Endothelial cell of umbilical vein (primary cell): ENCODE measurements around the gene DDR1. TPM values are rescaled to one million over a fixed set of nuclear protein-coding genes. Genes with fewer than 3 reads are reported as not detected.

ENCODE experiments used
- BruUV-seq: library from RNA; stranded (reverse); fragments of 400-500 nt; replicated peaks from 2 replicates; lab custom pipeline; 2021; lab: Mats Ljungman, UMichigan
- CTCF ChIA-PET: fragments of 300-600, 350-600 bp; sonication (Branson Sonifier 250); formaldehyde crosslinking; loops from one replicate; lab custom pipeline; 2021; ENCODE audit warnings: antibody characterized with exemption, inconsistent platforms; lab: Charles Lee
- POLR2A ChIA-PET: fragments of 300-600, 350-600 bp; sonication (Branson Sonifier 250); formaldehyde crosslinking; loops from one replicate; lab custom pipeline; 2021; ENCODE audit warnings: antibody characterized with exemption, inconsistent platforms; lab: Charles Lee
- DNase-seq: peaks from one replicate; pipeline ENCODE4 v3.0.0-alpha.2; 2011; ENCODE audit warnings: low read depth, low spot score
- FAIRE-seq: peaks from 2 replicates; lab custom pipeline; 2011; peaks lifted over from hg19 to GRCh38; lab: Jason Lieb, UNC
- H2AFZ ChIP-seq: 2 replicates; pipeline ENCODE4 v1.6.0; 2012; ENCODE audit warnings: low read depth, low read length, control low read depth, inconsistent platforms
- H3K27ac ChIP-seq: 2 replicates; pipeline ENCODE4 v1.5.1; 2011; ENCODE audit warnings: low read depth, mild to moderate bottlenecking, control low read depth, low read length, moderate library complexity; ENCODE audit not compliant: insufficient read depth
- H3K27me3 ChIP-seq, 2 experiments: 2 replicates each; pipeline versions ENCODE4 v1.6.0 to v1.6.1; 2011; ENCODE audit warnings: low read length in 2 of 2, mixed read lengths in 1 of 2; ENCODE audit not compliant: control insufficient read depth in 2 of 2, insufficient read depth in 2 of 2
- H3K36me3 ChIP-seq, 2 experiments: 2 replicates in 1 of 2; 3 replicates in 1 of 2; pipeline ENCODE4 v1.5.1; 2011; ENCODE audit warnings: low read length in 2 of 2, mild to moderate bottlenecking in 1 of 2, moderate library complexity in 1 of 2; ENCODE audit not compliant: control insufficient read depth in 2 of 2, insufficient read depth in 2 of 2; ENCODE audit errors: extremely low read depth in 1 of 2
- H3K4me1 ChIP-seq: 3 replicates; pipeline ENCODE4 v1.5.1; 2011; ENCODE audit warnings: mild to moderate bottlenecking, low read length; ENCODE audit not compliant: control insufficient read depth, insufficient read depth; ENCODE audit errors: extremely low read depth
- H3K4me2 ChIP-seq: 2 replicates; pipeline ENCODE4 v1.6.1; 2011; ENCODE audit warnings: low read length, control low read depth, mixed read lengths; ENCODE audit not compliant: insufficient read depth
- H3K4me3 ChIP-seq, 3 experiments: fragments of 200-600 bp in 1 of 3; sonication (generic), shearing (Covaris generic) in 1 of 3; replicated peaks in 1 of 3; 2 replicates each; pipeline ENCODE4 v1.5.1; 2011 to 2016; ENCODE audit warnings: control low read depth in 3 of 3, low read length in 3 of 3, mild to moderate bottlenecking in 2 of 3, inconsistent platforms in 1 of 3, low read depth in 1 of 3, moderate library complexity in 1 of 3; ENCODE audit not compliant: insufficient read depth in 1 of 3
- H3K79me2 ChIP-seq: 2 replicates; pipeline ENCODE4 v1.6.0; 2012; ENCODE audit warnings: low read length, inconsistent platforms; ENCODE audit not compliant: control insufficient read depth, insufficient read depth
- H3K9ac ChIP-seq: replicated peaks from 2 replicates; pipeline ENCODE3; 2011; ENCODE audit warnings: low read length, control low read depth; ENCODE audit not compliant: insufficient read depth; ENCODE audit errors: extremely low read depth
- H3K9me1 ChIP-seq: replicated peaks from 3 replicates; pipeline ENCODE4 v1.6.0; 2011; ENCODE audit warnings: mild to moderate bottlenecking, low read length; ENCODE audit not compliant: control insufficient read depth, insufficient read depth; ENCODE audit errors: extremely low read depth
- H3K9me3 ChIP-seq: replicated peaks from 2 replicates; pipeline ENCODE4 v1.5.1; 2012; ENCODE audit warnings: low read length, inconsistent platforms; ENCODE audit not compliant: control insufficient read depth, insufficient read depth
- H4K20me1 ChIP-seq: replicated peaks from 2 replicates; pipeline ENCODE3; 2011; ENCODE audit warnings: mild to moderate bottlenecking, low read length; ENCODE audit not compliant: control insufficient read depth, insufficient read depth; ENCODE audit errors: extremely low read depth
- EZH2 ChIP-seq: IDR thresholded peaks from 2 replicates; pipeline ENCODE4 v1.6.1; 2012; ENCODE audit warnings: borderline replicate concordance, low read depth, mild to moderate bottlenecking, moderate library complexity, low read length, inconsistent platforms; ENCODE audit not compliant: severe bottlenecking
- FOS ChIP-seq: IDR thresholded peaks from 2 replicates; pipeline ENCODE4 v1.6.1; 2011; ENCODE audit warnings: mild to moderate bottlenecking, low read length, moderate library complexity, borderline replicate concordance; ENCODE audit not compliant: insufficient read depth
- GATA2 ChIP-seq: IDR thresholded peaks from 2 replicates; pipeline ENCODE4 v1.7.0; 2011; ENCODE audit warnings: low read depth, mild to moderate bottlenecking, moderate library complexity, mixed read lengths, low read length; ENCODE audit not compliant: insufficient read length, insufficient read depth
- JUN ChIP-seq: IDR thresholded peaks from 2 replicates; pipeline ENCODE4 v1.6.1; 2011; ENCODE audit warnings: borderline replicate concordance, low read depth; ENCODE audit not compliant: insufficient read length, insufficient read depth
- MYC ChIP-seq: IDR thresholded peaks from one replicate; pipeline ENCODE4 v1.6.1; 2011; ENCODE audit warnings: mild to moderate bottlenecking, low read depth, low read length
- POLR2A ChIP-seq: IDR thresholded peaks from 2 replicates; pipeline ENCODE4 v1.6.1; 2012; ENCODE audit warnings: low read depth, mild to moderate bottlenecking, control low read depth, low read length
- POLR2AphosphoS5 ChIP-seq: IDR thresholded peaks from 2 replicates; pipeline ENCODE4 v1.6.1; 2012; ENCODE audit warnings: low read depth, mild to moderate bottlenecking, control low read depth, low read length, moderate library complexity; ENCODE audit not compliant: insufficient read depth
- dilution Hi-C: fragments of 300-500 bp; cut with MboI; formaldehyde crosslinking; loops from one replicate; pipeline ENCODE4 v1.15.0; 2019; ENCODE audit warnings: low sequenced_read_pairs; ENCODE audit not compliant: extremely low pct_ligation_motif_present
- intact Hi-C: fragments of 100-400 bp; cut with micrococcal nuclease; formaldehyde crosslinking; loops from one replicate; pipeline ENCODE4 v1.10.0; 2022
- polyA plus RNA-seq, 4 experiments: library from polyadenylated mRNA; depleted of rRNA in 3 of 4; stranded (reverse) in 3 of 4; unstranded in 1 of 4; fragments of >200 nt; gene quantifications; 2 replicates each; pipeline versions ENCODE4 v1.2.1 to v1.2.3, GENCODE V29; 2011 to 2012; ENCODE audit warnings: missing spikeins in 1 of 4
- total RNA-seq: library from RNA; stranded (reverse); gene quantifications from 2 replicates; pipeline ENCODE4 v1.2.3, GENCODE V29; 2021
- TF ChIP-seq, protein P1 (sequence below): IDR thresholded peaks from 2 replicates; pipeline ENCODE4 v1.6.1; 2011; ENCODE audit not compliant: insufficient read depth, insufficient read length
- TF ChIP-seq, protein P2 (sequence below), 2 donors: IDR thresholded peaks; 1 replicate in 1 of 2; 2 replicates in 1 of 2; pipeline ENCODE4 v1.5.1; 2011; ENCODE audit warnings: low read length in 2 of 2, mild to moderate bottlenecking in 2 of 2, moderate library complexity in 2 of 2, control low read depth in 1 of 2, inconsistent platforms in 1 of 2, low read depth in 1 of 2; ENCODE audit not compliant: insufficient read depth in 1 of 2; ENCODE audit errors: extremely low read depth in 1 of 2

DDR1 gene
- total and polyA plus RNA-seq, 2 donors (not counting 3 experiments of a cell fraction or from before 2014, with no cell fraction given): 8.8 to 22.9 TPM

DNA sequence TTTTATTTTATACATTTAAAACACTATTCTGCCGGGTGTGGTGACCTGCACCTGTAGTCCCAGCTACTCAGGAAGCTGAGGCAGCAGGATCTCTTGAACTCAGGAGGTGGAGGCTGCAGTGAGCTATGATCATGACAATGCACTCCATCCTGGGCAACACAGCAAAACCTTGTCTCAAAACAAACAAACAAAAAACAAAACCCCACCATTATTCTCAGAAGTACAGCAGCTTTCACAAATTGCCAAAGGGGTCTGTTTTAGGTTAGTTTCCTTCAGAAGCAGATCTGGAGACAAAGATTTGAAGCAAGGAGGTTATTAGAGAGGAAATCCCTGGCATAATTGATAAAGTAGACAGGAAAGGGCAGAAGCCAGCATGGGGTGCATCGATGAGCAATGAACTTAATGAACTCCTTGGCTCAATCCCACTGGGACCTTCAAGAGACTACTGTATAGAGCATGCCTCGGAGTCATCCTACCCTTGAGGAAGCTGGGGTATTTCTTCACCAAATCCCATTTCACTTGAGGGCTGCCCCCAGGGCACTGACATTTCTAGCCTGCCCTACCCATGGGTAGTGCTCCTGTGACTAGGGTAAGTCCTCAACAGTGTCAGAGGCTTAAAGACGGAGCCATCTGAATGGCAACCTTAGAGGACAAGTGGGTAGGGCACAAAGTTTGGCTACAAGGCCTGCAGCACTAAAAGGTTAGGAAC, 43.2 kb upstream of the DDR1 start:
- no peaks in the 10 kb centered on the region for H3K36me3 ChIP-seq
- no peak overlapping the region for H3K4me3 ChIP-seq
- FAIRE-seq (no peak), DNase-seq (no peak)
- no peak overlapping the region for H2AFZ ChIP-seq
- no peak for TF ChIP-seq GATA2
- TF ChIP-seq JUN: no peak
- TF ChIP-seq FOS: no peak
- no peak for TF ChIP-seq POLR2A
- TF ChIP-seq, protein P1, sequence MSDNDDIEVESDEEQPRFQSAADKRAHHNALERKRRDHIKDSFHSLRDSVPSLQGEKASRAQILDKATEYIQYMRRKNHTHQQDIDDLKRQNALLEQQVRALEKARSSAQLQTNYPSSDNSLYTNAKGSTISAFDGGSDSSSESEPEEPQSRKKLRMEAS: no peak
- no peak for TF ChIP-seq MYC
- TF ChIP-seq POLR2AphosphoS5: no peak
- no peak for TF ChIP-seq EZH2
- TF ChIP-seq, protein P2, sequence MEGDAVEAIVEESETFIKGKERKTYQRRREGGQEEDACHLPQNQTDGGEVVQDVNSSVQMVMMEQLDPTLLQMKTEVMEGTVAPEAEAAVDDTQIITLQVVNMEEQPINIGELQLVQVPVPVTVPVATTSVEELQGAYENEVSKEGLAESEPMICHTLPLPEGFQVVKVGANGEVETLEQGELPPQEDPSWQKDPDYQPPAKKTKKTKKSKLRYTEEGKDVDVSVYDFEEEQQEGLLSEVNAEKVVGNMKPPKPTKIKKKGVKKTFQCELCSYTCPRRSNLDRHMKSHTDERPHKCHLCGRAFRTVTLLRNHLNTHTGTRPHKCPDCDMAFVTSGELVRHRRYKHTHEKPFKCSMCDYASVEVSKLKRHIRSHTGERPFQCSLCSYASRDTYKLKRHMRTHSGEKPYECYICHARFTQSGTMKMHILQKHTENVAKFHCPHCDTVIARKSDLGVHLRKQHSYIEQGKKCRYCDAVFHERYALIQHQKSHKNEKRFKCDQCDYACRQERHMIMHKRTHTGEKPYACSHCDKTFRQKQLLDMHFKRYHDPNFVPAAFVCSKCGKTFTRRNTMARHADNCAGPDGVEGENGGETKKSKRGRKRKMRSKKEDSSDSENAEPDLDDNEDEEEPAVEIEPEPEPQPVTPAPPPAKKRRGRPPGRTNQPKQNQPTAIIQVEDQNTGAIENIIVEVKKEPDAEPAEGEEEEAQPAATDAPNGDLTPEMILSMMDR (IDR thresholded peaks at IDR 0.05; ENCODE audit: extremely low read depth in 1 of 2, insufficient read depth in 1 of 2, low read depth in 1 of 2, low read length in 2 of 2): no peak
- no peak overlapping the region for H3K9ac ChIP-seq
- peaks cover 6 to 10% of the 10 kb centered on the region in 2 experiments for H3K27me3 ChIP-seq
- no TSS peak for BruUV-seq
- ChIA-PET CTCF (interaction anchor here (1.3 to 1.6 kb wide), 4 partner anchors 12 to 239 kb away, joined by 3 read pairs; no protein-coding TSS in a partner anchor), POLR2A (no interaction called here)
- no peak overlapping the region for H3K27ac ChIP-seq
- intact Hi-C loops: no loop called here
- no peaks in the 10 kb centered on the region for H4K20me1 ChIP-seq
- no peaks in the 10 kb centered on the region for H3K9me3 ChIP-seq
- no peaks in the 10 kb centered on the region for H3K4me1 ChIP-seq
- no peak overlapping the region for H3K4me2 ChIP-seq
- H3K79me2 ChIP-seq: no peaks in the 10 kb centered on the region
- H3K9me1 ChIP-seq: no peaks in the 10 kb centered on the region
- dilution Hi-C loops: no loop called here
